RKO (cell line): ENCODE data around the gene FBRSL1.

ENCODE experiments used
- DNase-seq: peaks from one replicate; pipeline ENCODE4 v3.0.0-alpha.2; 2016; ENCODE audit warnings: low spot score

The FBRSL1 gene

GRCh38 chr12:132542661-132543060 is 52.7 kb downstream of the FBRSL1 start:
- DNase-seq: no peak

- no peak for DNase-seq
These were observed 53.5 kb downstream of the FBRSL1 start for GRCh38 chr12:132543298-132544079.

DNA sequence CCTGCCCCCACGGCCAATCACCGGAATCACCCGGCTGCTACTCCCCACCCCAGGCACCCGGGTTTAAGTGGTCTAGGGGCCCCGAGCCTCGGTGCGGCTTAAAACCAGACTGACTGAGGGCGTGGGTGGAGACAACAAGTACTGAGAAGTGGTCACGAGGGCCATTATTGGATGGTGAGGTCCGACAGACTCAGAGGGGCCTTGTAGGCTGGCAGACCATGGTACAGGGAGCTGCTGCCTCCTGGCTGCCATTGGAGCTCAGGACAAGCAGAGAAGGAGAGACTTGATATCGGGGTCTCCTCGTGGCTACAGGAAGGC is 54.1 kb downstream of the FBRSL1 start:
- no peak for DNase-seq

- DNase-seq: no peak
These were observed 54.5 kb downstream of the FBRSL1 start for GRCh38 chr12:132544498-132544897.

DNA sequence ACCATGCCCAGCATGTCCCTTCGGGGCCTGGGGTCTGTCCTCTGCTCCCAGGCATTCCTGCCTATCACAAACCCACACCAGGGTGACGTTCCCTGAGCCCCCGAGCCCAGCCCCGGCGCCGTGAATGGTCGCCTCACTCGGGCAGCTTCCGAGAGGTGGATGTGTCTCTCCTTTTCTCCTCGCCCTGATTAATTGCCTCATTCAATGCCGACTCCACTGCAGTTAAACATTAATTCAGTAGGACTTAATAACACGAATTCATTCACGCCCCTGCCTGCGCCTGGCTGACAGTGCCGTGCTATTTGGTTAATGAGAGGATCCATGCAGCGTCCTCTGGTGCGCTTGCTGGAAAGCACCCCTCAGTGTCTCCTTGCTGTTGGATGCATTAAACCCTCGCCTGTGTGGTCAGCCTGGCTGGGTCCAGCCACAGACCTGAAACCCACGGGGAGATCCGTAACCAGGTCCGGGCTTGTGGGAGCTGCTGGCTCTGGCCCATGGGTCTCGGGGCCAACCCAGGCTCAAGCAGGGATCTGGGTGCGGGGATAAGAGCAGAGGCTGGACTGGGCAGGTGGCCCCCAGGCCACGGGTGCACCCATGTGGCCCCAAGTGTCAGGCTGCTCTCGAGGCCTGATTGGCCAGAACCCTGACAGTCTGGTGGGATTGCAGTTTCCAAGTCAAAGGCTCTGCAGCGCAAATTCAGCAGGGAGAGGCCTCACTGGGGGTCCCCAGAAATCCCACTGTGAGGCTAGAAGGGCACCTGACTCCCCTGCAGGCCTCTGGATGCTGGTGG is 55.4 kb downstream of the FBRSL1 start:
- DNase-seq: no peak

- no peak for DNase-seq
These were observed 56.0 kb downstream of the FBRSL1 start for GRCh38 chr12:132545955-132546354.

DNA sequence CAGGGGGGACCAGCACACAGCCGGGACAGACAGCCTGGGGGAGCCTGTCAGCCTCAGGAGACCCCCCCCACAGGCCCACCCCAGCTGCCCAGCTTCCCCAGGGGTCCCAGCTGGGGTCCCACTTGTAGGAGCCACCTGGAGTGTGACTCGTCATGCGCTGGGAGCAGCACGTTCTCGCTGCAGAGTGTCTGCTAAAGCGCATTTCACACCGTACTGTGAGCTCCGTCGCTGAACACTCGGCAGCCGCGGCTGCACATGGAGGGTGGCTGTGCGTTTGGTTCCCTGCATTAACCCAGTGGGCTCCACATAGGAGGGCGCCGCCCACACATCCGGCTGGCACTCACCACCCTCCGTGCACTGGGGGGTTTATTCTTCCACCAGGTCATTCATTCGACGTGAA is 56.7 kb downstream of the FBRSL1 start:
- DNase-seq: no peak

DNA sequence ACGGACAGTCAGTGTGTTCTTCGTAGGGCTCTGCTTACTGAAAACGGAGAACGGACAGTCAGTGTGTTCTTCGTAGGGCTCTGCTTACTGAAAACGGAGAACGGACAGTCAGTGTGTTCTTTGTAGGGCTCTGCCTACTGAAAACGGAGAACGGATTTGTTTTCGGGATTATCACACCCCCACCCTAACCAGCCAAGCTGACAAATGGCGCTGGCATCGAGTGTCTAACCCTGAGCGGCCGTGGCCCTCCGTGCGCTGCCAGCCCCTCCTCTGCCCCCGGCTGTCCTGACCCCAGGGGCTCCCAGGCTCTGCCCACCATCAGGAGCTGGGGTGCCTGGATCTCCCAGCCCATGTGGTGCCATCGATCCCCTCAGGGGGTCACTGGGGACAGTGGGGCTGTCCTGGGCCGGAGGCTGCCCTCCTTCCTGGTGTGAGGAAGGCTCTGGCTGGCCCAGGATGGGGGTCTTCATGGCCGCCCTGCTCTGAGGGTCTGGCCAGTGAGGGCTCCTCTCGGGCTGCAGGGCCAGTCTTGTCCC is 57.3 kb downstream of the FBRSL1 start:
- DNase-seq: no peak

DNA sequence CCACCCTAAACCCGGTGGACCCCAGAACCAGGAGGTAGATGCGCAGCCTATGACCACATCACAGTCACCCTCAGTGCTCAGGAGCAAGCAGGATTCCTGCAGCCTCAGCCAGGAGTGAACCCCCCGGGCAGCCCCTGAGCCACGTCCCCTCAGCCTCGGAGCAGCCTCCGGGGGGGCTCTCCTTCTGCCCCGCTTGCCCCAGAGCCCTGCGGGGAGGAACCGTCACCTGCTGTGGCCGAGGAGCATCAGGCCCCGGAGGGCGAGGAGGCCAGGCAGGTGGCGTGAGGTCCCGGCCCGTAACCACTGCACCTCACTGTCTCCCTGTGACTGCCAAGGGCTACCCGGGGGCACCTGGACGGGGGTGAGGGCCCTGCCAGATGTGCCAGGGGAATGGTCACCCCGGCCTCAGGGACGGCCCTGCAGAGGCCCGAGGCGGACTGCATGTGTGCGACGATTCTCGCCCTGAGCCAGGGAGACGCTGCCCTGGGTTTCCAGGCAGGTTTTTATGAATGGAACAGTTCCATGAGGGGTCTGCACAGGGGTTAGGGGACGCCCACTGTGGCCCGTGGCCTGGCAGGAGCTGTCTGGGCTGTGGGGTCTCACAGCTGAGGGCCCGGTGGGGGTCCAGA is 58.6 kb downstream of the FBRSL1 start:
- DNase-seq: no peak

- no peak for DNase-seq
These were observed 59.1 kb downstream of the FBRSL1 start for GRCh38 chr12:132549059-132549458.

DNA sequence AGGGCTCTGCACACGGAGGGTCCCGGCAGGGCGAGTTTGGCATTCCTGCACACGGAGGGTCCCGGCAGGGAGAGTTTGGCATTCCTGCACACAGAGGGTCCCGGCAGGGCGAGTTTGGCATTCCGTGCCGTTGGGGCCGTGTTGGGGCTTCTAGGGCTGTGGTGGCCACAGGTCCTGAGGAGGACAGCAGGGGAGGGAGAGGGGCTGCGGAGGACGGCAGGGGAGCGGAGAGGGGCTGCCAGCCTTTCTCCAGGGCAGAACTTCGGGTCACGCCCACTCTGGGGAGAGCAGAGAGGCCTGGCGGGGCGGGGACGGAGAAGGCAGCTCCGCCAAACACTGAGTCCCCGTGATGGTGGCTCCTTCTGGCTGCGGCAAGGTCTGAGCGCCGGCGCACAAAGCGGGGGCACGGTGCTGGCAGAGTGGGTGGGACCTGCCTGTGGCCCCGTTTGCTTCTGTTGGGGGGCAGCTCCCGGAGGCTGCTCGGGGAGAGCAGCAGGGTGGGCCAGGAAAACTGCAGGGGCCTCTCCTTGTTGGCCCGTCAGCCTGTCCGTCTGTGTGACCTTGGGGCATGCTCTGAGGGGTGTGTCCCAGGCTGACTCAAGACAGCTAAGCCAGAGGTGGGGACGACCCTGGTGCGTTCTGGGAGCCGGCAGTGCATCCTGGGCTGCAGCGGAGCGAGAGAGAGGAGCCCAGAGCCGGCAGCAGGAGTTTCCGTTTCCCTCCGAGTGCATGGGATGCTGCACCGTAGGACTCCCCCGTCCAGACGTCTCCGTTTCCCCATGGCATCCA is 60.3 kb downstream of the FBRSL1 start:
- DNase-seq: no peak

GRCh38 chr12:132550830-132551640 is 61.1 kb downstream of the FBRSL1 start:
- no peak for DNase-seq

DNA sequence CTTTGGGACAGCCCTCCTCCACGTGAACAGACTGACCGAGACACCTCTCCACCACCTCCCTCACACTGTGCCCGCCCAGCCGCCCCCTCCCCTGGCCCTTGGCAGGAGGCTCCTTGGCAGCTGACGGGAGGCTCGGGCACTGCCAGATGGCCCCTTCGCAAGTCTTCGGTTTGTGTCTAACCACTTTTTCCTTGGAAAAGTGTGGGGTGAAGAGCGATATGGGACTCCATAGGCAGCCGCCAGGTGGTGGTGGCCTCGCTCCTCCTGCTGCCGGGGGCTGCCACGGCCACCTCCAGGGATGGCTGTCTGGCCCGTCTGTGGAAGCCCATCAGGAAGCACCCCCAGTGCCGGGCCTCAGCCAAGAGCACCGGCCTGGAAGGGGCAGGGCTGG is 61.7 kb downstream of the FBRSL1 start:
- no peak for DNase-seq

DNA sequence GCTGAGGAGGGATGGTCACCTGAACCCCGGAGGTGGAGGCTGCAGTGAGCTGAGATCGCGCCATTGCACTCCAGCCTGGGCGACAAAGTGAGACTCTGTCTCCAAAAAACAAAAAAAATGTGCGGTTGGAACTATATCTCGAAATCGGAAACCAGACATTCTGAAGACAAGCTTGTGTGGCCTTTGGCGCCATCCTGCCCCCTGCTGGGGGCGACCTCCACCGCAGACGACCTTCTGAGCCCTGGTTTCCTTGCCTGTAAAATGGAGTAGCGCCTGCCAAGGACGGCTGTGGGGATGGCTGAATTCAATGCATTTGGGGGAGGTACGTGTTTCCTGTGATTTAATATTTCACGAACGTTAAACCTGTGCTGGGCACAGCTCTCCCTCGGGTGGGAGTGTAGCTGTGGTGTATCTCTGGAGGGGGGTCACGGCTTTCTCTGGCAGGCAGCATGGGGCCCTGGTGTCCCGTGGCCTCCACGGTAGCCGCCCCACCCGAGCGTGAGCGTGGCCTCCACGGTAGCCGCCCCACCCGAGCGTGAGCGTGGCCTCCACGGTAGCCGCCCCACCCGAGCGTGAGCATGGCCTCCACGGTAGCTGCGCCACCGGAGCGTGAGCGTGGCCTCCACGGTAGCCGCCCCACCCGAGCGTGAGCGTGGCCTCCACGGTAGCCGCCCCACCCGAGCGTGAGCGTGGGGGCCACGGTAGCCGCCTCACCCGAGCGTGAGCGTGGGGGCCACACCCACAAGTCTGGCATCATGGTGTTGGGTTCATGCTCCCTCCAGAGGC is 65.1 kb downstream of the FBRSL1 start:
- DNase-seq: no peak

- DNase-seq: no peak
These were observed 65.7 kb downstream of the FBRSL1 start for GRCh38 chr12:132555686-132556085.

DNA sequence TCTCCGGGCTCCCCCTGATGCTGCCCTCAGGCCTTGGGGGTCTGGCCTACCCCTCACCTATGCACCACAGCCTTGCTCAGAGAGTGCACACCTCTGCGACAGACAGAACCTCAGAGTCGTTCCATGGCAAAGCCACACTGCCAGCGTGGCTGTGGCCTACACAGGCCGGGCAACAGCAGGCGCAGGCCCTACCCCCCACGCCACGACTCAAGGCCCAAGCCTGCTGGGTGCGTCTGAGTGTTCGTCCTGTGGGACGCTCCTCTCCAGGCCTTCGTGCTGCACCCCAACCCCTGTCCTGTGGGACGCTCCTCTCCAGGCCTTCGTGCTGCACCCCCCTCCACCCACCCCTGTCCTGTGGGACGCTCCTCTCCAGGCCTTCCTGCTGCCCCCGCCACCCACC is 66.3 kb downstream of the FBRSL1 start:
- DNase-seq: no peak

GRCh38 chr12:132556801-132557200 is 66.8 kb downstream of the FBRSL1 start:
- no peak for DNase-seq

- DNase-seq: no peak
These were observed 67.5 kb downstream of the FBRSL1 start for GRCh38 chr12:132557291-132558015.

GRCh38 chr12:132558042-132558856 is 68.3 kb downstream of the FBRSL1 start:
- DNase-seq: no peak
